ENCODE data around the gene MDK. TPM values are rescaled to one million over a fixed set of nuclear protein-coding genes. Genes with fewer than 3 reads are reported as not detected.

Gene MDK
- total RNA-seq, 1 experiment from 2014 or later, result 399 TPM

DNA sequence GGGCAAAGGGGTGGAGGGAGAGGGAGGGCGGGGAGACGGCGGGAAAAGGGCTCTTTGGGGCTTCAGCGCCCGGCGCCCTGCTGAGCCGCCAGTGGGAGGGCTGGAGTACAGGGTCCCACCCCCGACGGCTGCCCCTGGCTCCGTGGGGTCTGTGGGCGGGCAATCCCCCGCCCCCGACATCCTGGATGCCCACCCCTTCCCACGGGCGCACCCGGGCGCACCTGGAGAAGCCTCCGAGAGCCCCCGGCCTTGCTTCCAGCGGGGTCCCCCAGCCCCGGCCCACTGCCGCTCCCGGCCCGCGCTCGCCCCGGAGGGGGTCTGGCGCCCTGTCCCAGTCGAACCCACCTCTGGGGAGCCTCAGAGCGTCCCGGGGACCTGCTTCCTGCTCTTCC is 9.7 kb downstream of the MDK start:
- Histone ChIP-seq H3K27me3 (ENCODE audit: insufficient read depth, low read depth) (peaks cover 22% of the 10 kb centered on the region), H3K9me3 (ENCODE audit: insufficient read depth, low read depth) (no peaks in the 10 kb centered on the region), H3K4me2 (peak overlapping the region; percentile 70; the same call in 1 of the 2 replicates), H3K4me3 (no peak overlapping the region), H3F3A (ENCODE audit: insufficient read depth, low read depth) (peaks cover 10% of the 10 kb centered on the region), H4K20me1 (ENCODE audit: insufficient read depth) (peaks cover 25% of the 10 kb centered on the region), H3K79me2 (ENCODE audit: low read depth) (no peaks in the 10 kb centered on the region), H3K9me2 (ENCODE audit: insufficient read depth) (no peaks in the 10 kb centered on the region), H3K4me1 (replicated peaks; ENCODE audit: insufficient read depth) (peaks cover 13% of the 10 kb centered on the region), H2AFZ (no peak overlapping the region), H3K36me3 (ENCODE audit: low read depth) (no peaks in the 10 kb centered on the region), H3K27ac (no peak overlapping the region)
- CTCF ChIA-PET, result interaction anchor here (0.5 to 1.6 kb wide), 6 partner anchors 8 to 269 kb away, joined by 3 to 20 read pairs (median 8); partner anchors contain the start of gene DGKZ
- POLR2A ChIA-PET (ENCODE audit: unreplicated experiment), result no interaction called here
- no TSS peak for BruUV-seq (replicated peaks)
- TF ChIP-seq CTCF (conservative IDR thresholded peaks at IDR 0.05) (no peak), EZH2 (IDR thresholded peaks at IDR 0.05; ENCODE audit: low read depth) (no peak)
- intact Hi-C loops (cut with micrococcal nuclease; ENCODE audit: unreplicated experiment), result no loop called here
- DNase-seq, result no peak

DNA sequence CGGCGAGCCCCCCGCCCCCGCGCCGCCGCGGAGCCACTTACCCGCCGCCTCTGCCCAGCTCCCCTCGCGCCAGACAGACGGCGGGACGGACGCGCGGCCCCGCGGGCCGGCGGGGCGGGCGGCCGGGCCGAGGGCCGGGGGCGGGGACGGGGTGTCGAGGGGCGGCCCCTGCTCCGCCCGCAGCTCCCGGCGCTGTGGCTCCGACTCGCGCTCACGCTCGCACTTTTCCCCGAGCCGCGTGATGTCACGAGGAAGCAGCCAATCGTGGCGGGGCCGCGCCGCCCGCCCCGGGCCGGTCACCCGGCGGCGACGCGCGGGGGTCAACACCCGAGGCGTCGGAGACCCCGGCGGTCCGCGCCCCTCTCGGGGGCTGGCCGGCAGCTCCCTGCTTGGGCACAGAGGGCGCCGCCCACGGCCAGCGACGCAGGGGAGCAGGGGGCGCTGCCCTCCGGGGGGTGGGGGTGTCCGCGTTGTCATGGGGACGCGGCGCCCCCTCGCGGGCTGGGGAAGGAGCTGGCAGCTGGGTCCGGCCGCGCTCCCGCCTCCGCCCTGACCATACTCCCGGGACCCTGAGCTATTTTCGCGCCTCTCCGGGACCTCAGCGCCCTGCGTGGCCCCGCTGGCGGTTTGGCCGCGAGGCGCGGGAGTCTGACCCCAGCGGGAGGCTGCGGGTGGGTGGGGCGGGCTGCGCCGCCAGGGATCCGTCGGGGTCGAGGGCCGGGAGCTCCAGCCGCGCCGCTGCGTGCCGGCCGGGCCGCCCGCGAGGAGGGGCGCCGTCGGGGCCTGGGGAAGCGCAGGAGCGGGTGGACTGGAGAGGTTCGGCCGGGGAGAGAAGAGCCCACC is 10.3 kb downstream of the MDK start, which contains the start of gene CHRM4:
Gene CHRM4, minus strand, starts transcription at position 199 of the 843 bp plus-strand sequence. CDS start 5,219 bp downstream, outside the sequence.
- Histone ChIP-seq H3K36me3 (ENCODE audit: low read depth) (no peaks in the 10 kb centered on the region), H3K4me2 (peak within 1 kb of the TSS; percentile 70), H3F3A (ENCODE audit: insufficient read depth, low read depth) (peaks cover 5% of the 10 kb centered on the region), H3K4me3 (peak within 1 kb of the TSS; percentile 52; the same call in 1 of the 2 replicates), H3K27me3 (ENCODE audit: insufficient read depth, low read depth) (peaks cover 22% of the 10 kb centered on the region), H2AFZ (no peak within 1 kb of the TSS), H3K9me2 (ENCODE audit: insufficient read depth) (no peaks in the 10 kb centered on the region), H3K79me2 (ENCODE audit: low read depth) (no peaks in the 10 kb centered on the region), H3K27ac (no peak within 1 kb of the TSS), H3K9me3 (ENCODE audit: insufficient read depth, low read depth) (no peaks in the 10 kb centered on the region), H3K4me1 (replicated peaks; ENCODE audit: insufficient read depth) (peaks cover 9% of the 10 kb centered on the region), H4K20me1 (ENCODE audit: insufficient read depth) (peaks cover 25% of the 10 kb centered on the region)
- no TSS peak for BruUV-seq (replicated peaks)
- CTCF ChIA-PET, result interaction anchor here (0.5 to 1.6 kb wide), 10 partner anchors 9 to 270 kb away, joined by 3 to 20 read pairs (median 4); partner anchors contain the start of gene DGKZ
- peak; percentile 32 to 58 for DNase-seq
- POLR2A ChIA-PET (ENCODE audit: unreplicated experiment), result interaction anchor here (0.6 to 0.7 kb wide), 2 partner anchors 195 to 822 kb away, joined by 3 to 9 read pairs; no protein-coding TSS in a partner anchor
- TF ChIP-seq CTCF (conservative IDR thresholded peaks at IDR 0.05) (0 out of 2 replicates have a peak, but pooled peaks have one; percentile 34), EZH2 (IDR thresholded peaks at IDR 0.05; ENCODE audit: low read depth) (peak; percentile 56; the same call in 1 of the 2 replicates)
- intact Hi-C loops (cut with micrococcal nuclease; ENCODE audit: unreplicated experiment), result no loop called here

- Histone ChIP-seq H3K4me3 (no peak overlapping the region), H4K20me1 (ENCODE audit: insufficient read depth) (peaks cover 25% of the 10 kb centered on the region), H3F3A (ENCODE audit: insufficient read depth, low read depth) (peaks cover 5% of the 10 kb centered on the region), H3K4me1 (replicated peaks; ENCODE audit: insufficient read depth) (0 out of 2 replicates have a peak, but pooled peaks cover 4% of the 10 kb centered on the region), H3K9me2 (ENCODE audit: insufficient read depth) (no peaks in the 10 kb centered on the region), H3K79me2 (ENCODE audit: low read depth) (no peaks in the 10 kb centered on the region), H3K27me3 (ENCODE audit: insufficient read depth, low read depth) (peaks cover 22% of the 10 kb centered on the region), H2AFZ (no peak overlapping the region), H3K27ac (no peak overlapping the region), H3K36me3 (ENCODE audit: low read depth) (no peaks in the 10 kb centered on the region), H3K4me2 (peak overlapping the region; percentile 70), H3K9me3 (ENCODE audit: insufficient read depth, low read depth) (no peaks in the 10 kb centered on the region)
- POLR2A ChIA-PET (ENCODE audit: unreplicated experiment), result no interaction called here
- CTCF ChIA-PET, result interaction anchor here (0.6 to 1.6 kb wide), 6 partner anchors 9 to 256 kb away, joined by 3 to 10 read pairs (median 3); partner anchors contain the start of gene DGKZ
- TF ChIP-seq CTCF (conservative IDR thresholded peaks at IDR 0.05), result no peak
- TF ChIP-seq EZH2 (IDR thresholded peaks at IDR 0.05; ENCODE audit: low read depth), result no peak
- intact Hi-C loops (cut with micrococcal nuclease; ENCODE audit: unreplicated experiment), result no loop called here
- peak; percentile 66 to 86 for DNase-seq
- no TSS peak for BruUV-seq (replicated peaks)
Observed at GRCh38 chr11:46392421-46393230, 11.2 kb downstream of the MDK start.
